Measurements from ENCODE around the gene TIGIT. TPM values are rescaled to one million over a fixed set of nuclear protein-coding genes. Genes with fewer than 3 reads are reported as not detected.

TIGIT gene
- total RNA-seq, 3 donors from 2014 or later (not counting 1 experiment from before 2014, with no cell fraction given) = 24.9 to 52.3 (median 43.9) TPM

DNA sequence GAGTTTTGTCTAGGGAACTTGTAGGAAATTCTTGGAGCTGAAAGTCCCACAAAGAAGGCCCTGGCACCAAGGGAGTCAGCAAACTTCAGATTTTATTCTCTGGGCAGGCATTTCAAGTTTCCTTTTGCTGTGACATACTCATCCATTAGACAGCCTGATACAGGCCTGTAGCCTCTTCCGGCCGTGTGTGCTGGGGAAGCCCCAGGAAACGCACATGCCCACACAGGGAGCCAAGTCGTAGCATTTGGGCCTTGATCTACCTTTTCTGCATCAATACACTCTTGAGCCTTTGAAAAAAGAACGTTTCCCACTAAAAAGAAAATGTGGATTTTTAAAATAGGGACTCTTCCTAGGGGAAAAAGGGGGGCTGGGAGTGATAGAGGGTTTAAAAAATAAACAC lies 15.0 kb downstream of the TIGIT start:
- H3K27ac Mint-ChIP-seq = peak overlapping the region; percentile 84 to 87
- H3K36me3 ChIP-seq (ENCODE audit: control insufficient read depth, insufficient read depth, low read length) = peaks cover 11% of the 10 kb centered on the region
- no peaks in the 10 kb centered on the region for H3K9me3 Mint-ChIP-seq
- 69% methylated on average over 3 of the region's 5 CpGs for WGBS (ENCODE audit: insufficient coverage)
- H3K27me3 Mint-ChIP-seq (ENCODE audit: low read depth in 2 of 2) = no peaks in the 10 kb centered on the region
- H3K4me1 ChIP-seq (ENCODE audit: control insufficient read depth, insufficient read depth, low read length) = peaks cover 24% of the 10 kb centered on the region
- TF ChIP-seq, protein P1, sequence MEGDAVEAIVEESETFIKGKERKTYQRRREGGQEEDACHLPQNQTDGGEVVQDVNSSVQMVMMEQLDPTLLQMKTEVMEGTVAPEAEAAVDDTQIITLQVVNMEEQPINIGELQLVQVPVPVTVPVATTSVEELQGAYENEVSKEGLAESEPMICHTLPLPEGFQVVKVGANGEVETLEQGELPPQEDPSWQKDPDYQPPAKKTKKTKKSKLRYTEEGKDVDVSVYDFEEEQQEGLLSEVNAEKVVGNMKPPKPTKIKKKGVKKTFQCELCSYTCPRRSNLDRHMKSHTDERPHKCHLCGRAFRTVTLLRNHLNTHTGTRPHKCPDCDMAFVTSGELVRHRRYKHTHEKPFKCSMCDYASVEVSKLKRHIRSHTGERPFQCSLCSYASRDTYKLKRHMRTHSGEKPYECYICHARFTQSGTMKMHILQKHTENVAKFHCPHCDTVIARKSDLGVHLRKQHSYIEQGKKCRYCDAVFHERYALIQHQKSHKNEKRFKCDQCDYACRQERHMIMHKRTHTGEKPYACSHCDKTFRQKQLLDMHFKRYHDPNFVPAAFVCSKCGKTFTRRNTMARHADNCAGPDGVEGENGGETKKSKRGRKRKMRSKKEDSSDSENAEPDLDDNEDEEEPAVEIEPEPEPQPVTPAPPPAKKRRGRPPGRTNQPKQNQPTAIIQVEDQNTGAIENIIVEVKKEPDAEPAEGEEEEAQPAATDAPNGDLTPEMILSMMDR (IDR thresholded peaks at IDR 0.05) = no peak
- H3K4me1 Mint-ChIP-seq = peaks cover 49 to 53% of the 10 kb centered on the region in 2 donors
- H3K4me3 ChIP-seq (ENCODE audit: low read length) = no peak overlapping the region
- peak overlapping the region; percentile 75 for H3K27ac ChIP-seq (ENCODE audit: low read length)
- H3K9me3 ChIP-seq (ENCODE audit: control insufficient read depth, insufficient read depth, low read length) = no peaks in the 10 kb centered on the region
- H3K27me3 ChIP-seq (ENCODE audit: control insufficient read depth, insufficient read depth, low read length) = no peaks in the 10 kb centered on the region
- ATAC-seq = peak; percentile 57 to 69 (median 63)
- peak overlapping the region; percentile 4 for H3K4me3 Mint-ChIP-seq
- intact Hi-C loops (cut with micrococcal nuclease) = no loop called here
- H3K36me3 Mint-ChIP-seq = no peaks in the 10 kb centered on the region
- DNase-seq = peak in 1 of 2 donors; percentile 86

DNA sequence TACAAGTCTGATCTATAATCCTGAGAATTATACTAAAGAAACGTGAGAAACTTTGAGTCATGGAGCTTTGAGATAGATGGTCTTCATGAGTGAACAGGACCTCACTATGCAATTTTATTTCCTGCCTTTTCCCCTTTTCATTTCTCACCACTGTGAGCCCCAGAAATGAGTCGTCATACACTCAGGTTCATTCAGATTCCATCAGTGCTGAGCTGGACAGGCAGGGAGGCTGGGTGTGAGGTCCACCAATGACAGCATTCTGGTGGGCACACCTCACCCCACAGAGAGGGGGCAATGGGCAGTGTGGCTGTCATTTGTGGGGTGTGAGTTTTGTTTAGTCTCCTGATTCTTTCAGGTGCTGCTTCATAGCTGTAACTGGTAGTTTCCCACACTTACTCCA lies 16.9 kb downstream of the TIGIT start:
- Mint-ChIP-seq H3K27ac (peak overlapping the region; percentile 25 to 84), H3K9me3 (no peaks in the 10 kb centered on the region), H3K36me3 (no peaks in the 10 kb centered on the region), H3K4me3 (no peak overlapping the region), H3K27me3 (ENCODE audit: low read depth in 2 of 2) (no peaks in the 10 kb centered on the region), H3K4me1 (peaks cover 53 to 57% of the 10 kb centered on the region in 2 donors)
- Histone ChIP-seq H3K27me3 (ENCODE audit: control insufficient read depth, insufficient read depth, low read length) (no peaks in the 10 kb centered on the region), H3K4me1 (ENCODE audit: control insufficient read depth, insufficient read depth, low read length) (peaks cover 24% of the 10 kb centered on the region), H3K27ac (ENCODE audit: low read length) (no peak overlapping the region), H3K9me3 (ENCODE audit: control insufficient read depth, insufficient read depth, low read length) (no peaks in the 10 kb centered on the region), H3K36me3 (ENCODE audit: control insufficient read depth, insufficient read depth, low read length) (peaks cover 10% of the 10 kb centered on the region), H3K4me3 (ENCODE audit: low read length) (no peak overlapping the region)
- DNase-seq (no peak), ATAC-seq (no peak)
- TF ChIP-seq, protein P1 (IDR thresholded peaks at IDR 0.05) = no peak
- intact Hi-C loops (cut with micrococcal nuclease) = no loop called here
- 93% methylated on average over 1 of the region's 2 CpGs for WGBS (ENCODE audit: insufficient coverage)

DNA sequence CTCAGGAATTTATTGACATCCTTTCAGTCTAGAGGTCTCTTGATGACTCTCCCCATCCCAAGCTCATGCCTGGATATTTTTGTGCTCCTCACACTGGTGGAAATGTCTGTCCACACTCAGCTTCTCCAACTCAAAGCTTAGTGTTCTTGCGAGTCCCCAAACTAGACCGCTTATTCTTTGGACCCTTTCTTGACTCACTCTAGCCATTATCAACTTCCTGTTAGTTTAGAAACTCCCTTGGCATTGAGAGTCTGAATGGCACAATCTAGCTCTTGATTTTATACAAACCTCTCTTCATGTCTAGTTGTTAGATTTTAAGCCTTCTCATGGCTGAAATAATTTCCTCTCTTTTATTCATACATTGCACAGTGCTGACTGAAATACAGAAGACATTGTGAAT lies 19.6 kb downstream of the TIGIT start:
- intact Hi-C loops (cut with micrococcal nuclease) = no loop called here
- TF ChIP-seq, protein P1 (IDR thresholded peaks at IDR 0.05) = no peak
- Mint-ChIP-seq H3K27me3 (ENCODE audit: low read depth in 2 of 2) (no peaks in the 10 kb centered on the region), H3K4me3 (peak overlapping the region; percentile 2), H3K27ac (peak overlapping the region; percentile 70 to 80), H3K4me1 (peaks cover 56% of the 10 kb centered on the region in 2 donors), H3K9me3 (no peaks in the 10 kb centered on the region), H3K36me3 (no peaks in the 10 kb centered on the region)
- Histone ChIP-seq H3K4me1 (ENCODE audit: control insufficient read depth, insufficient read depth, low read length) (peaks cover 16% of the 10 kb centered on the region), H3K9me3 (ENCODE audit: control insufficient read depth, insufficient read depth, low read length) (no peaks in the 10 kb centered on the region), H3K36me3 (ENCODE audit: control insufficient read depth, insufficient read depth, low read length) (peaks cover 7% of the 10 kb centered on the region), H3K27ac (ENCODE audit: low read length) (no peak overlapping the region), H3K27me3 (ENCODE audit: control insufficient read depth, insufficient read depth, low read length) (no peaks in the 10 kb centered on the region), H3K4me3 (ENCODE audit: low read length) (no peak overlapping the region)
- 79% methylated on average over 2 of the region's 2 CpGs for WGBS (ENCODE audit: insufficient coverage)
- DNase-seq (no peak), ATAC-seq (peak in 2 of 3 donors; percentile 21 to 23)

DNA sequence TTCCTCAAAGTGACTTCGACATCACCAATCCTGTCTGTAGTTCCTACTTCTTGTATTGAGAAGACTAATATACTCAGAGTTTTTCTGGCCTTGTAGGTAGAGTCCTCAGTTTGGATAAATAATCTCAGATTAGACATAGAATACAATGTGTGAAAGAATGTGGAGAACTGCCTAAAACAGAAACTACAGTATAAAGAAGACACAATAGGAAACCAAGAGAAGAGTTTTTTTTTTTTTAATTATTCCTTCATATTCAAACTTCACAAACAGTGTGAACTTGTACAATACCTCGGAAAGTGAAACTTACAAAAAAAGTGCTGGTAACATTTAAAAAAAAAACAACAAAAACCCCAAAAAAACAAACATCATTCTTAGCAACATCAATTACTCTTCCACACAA lies 20.5 kb downstream of the TIGIT start:
- intact Hi-C loops (cut with micrococcal nuclease) = no loop called here
- peaks cover 47 to 52% of the 10 kb centered on the region in 2 donors for H3K4me1 Mint-ChIP-seq
- H3K9me3 Mint-ChIP-seq = no peaks in the 10 kb centered on the region
- H3K27ac ChIP-seq (ENCODE audit: low read length) = peak overlapping the region; percentile 13
- no peak overlapping the region for H3K4me3 ChIP-seq (ENCODE audit: low read length)
- no peaks in the 10 kb centered on the region for H3K9me3 ChIP-seq (ENCODE audit: control insufficient read depth, insufficient read depth, low read length)
- H3K36me3 ChIP-seq (ENCODE audit: control insufficient read depth, insufficient read depth, low read length) = peaks cover 7% of the 10 kb centered on the region
- TF ChIP-seq, protein P1 (IDR thresholded peaks at IDR 0.05) = no peak
- peak; percentile 43 to 60 (median 57) for ATAC-seq
- peaks cover 9% of the 10 kb centered on the region for H3K4me1 ChIP-seq (ENCODE audit: control insufficient read depth, insufficient read depth, low read length)
- H3K27ac Mint-ChIP-seq = peak overlapping the region; percentile 70 to 80
- no peaks in the 10 kb centered on the region for H3K27me3 Mint-ChIP-seq (ENCODE audit: low read depth in 2 of 2)
- H3K27me3 ChIP-seq (ENCODE audit: control insufficient read depth, insufficient read depth, low read length) = no peaks in the 10 kb centered on the region
- H3K4me3 Mint-ChIP-seq = peak overlapping the region; percentile 10
- no peaks in the 10 kb centered on the region for H3K36me3 Mint-ChIP-seq
- no peak for DNase-seq
- WGBS (ENCODE audit: insufficient coverage) = no CpG with 5 or more reads among the region's 2 CpGs
